GM12878 (cell line): ENCODE results near the gene KIF6. TPM values are rescaled to one million over a fixed set of nuclear protein-coding genes. Genes with fewer than 3 reads are reported as not detected.

Source experiments
- ATF7 ChIP-seq: fragments of 450-650 bp; IDR thresholded peaks from 2 replicates; pipeline ENCODE4 v1.6.1; 2016; ENCODE audit warnings: low read depth, mild to moderate bottlenecking
- BCL11A ChIP-seq: IDR thresholded peaks from 2 replicates; pipeline ENCODE4 v1.6.1; 2011; ENCODE audit warnings: low read depth, low read length
- CBX3 ChIP-seq: fragments of 200-600 bp; sonication (generic); IDR thresholded peaks from 2 replicates; pipeline ENCODE4 v1.6.1; 2016; ENCODE audit warnings: low read depth, borderline replicate concordance
- CHD1 ChIP-seq: IDR thresholded peaks from 2 replicates; pipeline ENCODE4 v1.6.1; 2012; ENCODE audit warnings: low read depth, low read length, improper control_type of control experiment
- CUX1 ChIP-seq: IDR thresholded peaks from 2 replicates; pipeline ENCODE4 v1.6.1; 2012; ENCODE audit warnings: improper control_type of control experiment, low read depth, low read length; ENCODE audit not compliant: insufficient replicate concordance
- DPF2 ChIP-seq: fragments of 450-650 bp; IDR thresholded peaks from 2 replicates; pipeline ENCODE4 v1.6.1; 2017; ENCODE audit warnings: mild to moderate bottlenecking
- MTA2 ChIP-seq: fragments of 450-650 bp; IDR thresholded peaks from 2 replicates; pipeline ENCODE4 v1.6.1; 2016; ENCODE audit warnings: low read depth, mild to moderate bottlenecking, moderate library complexity
- NR2C1 ChIP-seq: fragments of 450-650 bp; IDR thresholded peaks from 2 replicates; pipeline ENCODE4 v1.6.1; 2017; ENCODE audit warnings: antibody characterized with exemption, mild to moderate bottlenecking, moderate library complexity
- POLR2A ChIP-seq: IDR thresholded peaks from 2 replicates; pipeline ENCODE4 v1.6.1; 2011; ENCODE audit warnings: low read depth, mild to moderate bottlenecking, low read length
- TARDBP ChIP-seq: IDR thresholded peaks from 2 replicates; pipeline ENCODE4 v1.6.1; 2016; ENCODE audit warnings: borderline replicate concordance
- YBX1 ChIP-seq: fragments of 450-650 bp; IDR thresholded peaks from 2 replicates; pipeline ENCODE4 v1.6.1; 2016; ENCODE audit warnings: antibody characterized with exemption
- ZNF384 ChIP-seq: IDR thresholded peaks from 2 replicates; pipeline ENCODE4 v1.6.1; 2012; ENCODE audit warnings: low read depth, mild to moderate bottlenecking, low read length, improper control_type of control experiment, borderline replicate concordance
- ZSCAN29 ChIP-seq: fragments of 450-650 bp; IDR thresholded peaks from 2 replicates; pipeline ENCODE4 v1.6.1; 2017; ENCODE audit warnings: mild to moderate bottlenecking, moderate library complexity
- polyA plus RNA-seq, 11 experiments: library from polyadenylated mRNA; depleted of rRNA in 4 of 11; unstranded in 6 of 11; stranded (reverse) in 5 of 11; fragments of >200 nt; fragmentation: Nextera tagmentation in 4 of 11; fragmentation: Illumina TruSeq in 1 of 11; extraction: Ambion mirVana in 4 of 11; extraction: Trizol in 1 of 11; gene quantifications; 1 replicate in 1 of 11; 2 replicates in 10 of 11; pipeline versions ENCODE4 v1.2.1 to v1.2.3, GENCODE V29; 2011 to 2016; ENCODE audit warnings: inconsistent platforms in 2 of 11, missing spikeins in 2 of 11, low read depth in 1 of 11
- total RNA-seq, 4 experiments: library from RNA; depleted of rRNA in 3 of 4; stranded (reverse); fragments of >200 nt in 3 of 4; fragmentation: Illumina TruSeq in 1 of 4; extraction: Trizol in 1 of 4; gene quantifications; 2 replicates each; pipeline versions ENCODE4 v1.2.1 to v1.2.3, GENCODE V29; 2013 to 2021
- TF ChIP-seq, protein P1 (sequence below): fragments of 450-650 bp; IDR thresholded peaks from 2 replicates; pipeline ENCODE4 v1.6.1; 2016; ENCODE audit warnings: mild to moderate bottlenecking, moderate library complexity, borderline replicate concordance
- TF ChIP-seq, protein P2 (sequence below): fragments of 450-650 bp; formaldehyde crosslinking; IDR thresholded peaks from 2 replicates; pipeline ENCODE4 v1.5.0; 2022; ENCODE audit warnings: mild to moderate bottlenecking, missing genetic modification characterization
- TF ChIP-seq, protein P3 (sequence below): fragments of 150-350 bp; IDR thresholded peaks from 2 replicates; pipeline ENCODE4 v1.6.1; 2014; ENCODE audit warnings: mild to moderate bottlenecking, low read depth, low read length

The KIF6 gene
- total and polyA plus RNA-seq, 10 of the 15 experiments (the other 5 are each of a cell fraction or from before 2014, with no cell fraction given): 0.09 to 1.0 (median 0.28) TPM

DNA sequence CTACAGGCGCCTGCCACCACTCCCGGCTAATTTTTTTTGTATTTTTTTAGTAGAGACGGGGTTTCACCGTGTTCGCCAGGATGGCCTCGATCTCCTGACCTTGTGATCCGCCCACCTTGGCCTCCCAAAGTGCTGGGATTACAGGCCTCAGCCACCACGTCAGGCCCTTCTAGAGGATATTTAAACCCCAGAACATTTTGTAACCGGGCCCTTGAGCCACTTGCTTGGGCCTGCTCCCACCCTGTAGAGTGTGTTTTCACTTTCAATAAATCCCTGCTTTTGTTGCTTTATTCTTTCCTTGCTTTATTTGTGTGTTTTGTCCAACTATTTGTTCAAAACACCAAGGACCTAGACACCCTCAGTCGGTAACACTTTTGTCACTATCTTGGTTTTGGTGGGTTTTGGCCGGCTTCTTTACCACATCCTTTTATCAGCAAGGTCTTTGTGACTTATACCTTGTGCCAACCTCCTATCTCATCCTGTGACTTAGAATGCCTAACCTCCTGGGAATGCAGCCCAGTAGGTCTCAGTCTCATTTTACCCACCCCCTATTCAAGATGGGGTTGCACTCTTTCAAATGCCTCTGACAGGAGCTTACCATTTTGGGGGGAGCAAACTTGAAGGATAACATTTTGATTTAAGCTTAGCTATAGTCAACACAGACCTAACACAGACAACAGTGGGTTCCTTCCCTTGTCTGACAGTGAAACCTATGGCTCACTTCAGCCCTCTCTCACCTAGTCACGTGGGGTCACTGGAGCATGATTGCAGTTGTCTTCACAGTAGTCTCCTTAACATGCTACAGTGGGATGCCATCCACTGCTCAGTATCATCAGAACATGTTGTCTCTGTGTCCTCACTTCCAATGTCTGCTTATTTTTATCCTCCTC lies 27.9 kb upstream of the KIF6 start (continued):
- TF ChIP-seq, protein P1, sequence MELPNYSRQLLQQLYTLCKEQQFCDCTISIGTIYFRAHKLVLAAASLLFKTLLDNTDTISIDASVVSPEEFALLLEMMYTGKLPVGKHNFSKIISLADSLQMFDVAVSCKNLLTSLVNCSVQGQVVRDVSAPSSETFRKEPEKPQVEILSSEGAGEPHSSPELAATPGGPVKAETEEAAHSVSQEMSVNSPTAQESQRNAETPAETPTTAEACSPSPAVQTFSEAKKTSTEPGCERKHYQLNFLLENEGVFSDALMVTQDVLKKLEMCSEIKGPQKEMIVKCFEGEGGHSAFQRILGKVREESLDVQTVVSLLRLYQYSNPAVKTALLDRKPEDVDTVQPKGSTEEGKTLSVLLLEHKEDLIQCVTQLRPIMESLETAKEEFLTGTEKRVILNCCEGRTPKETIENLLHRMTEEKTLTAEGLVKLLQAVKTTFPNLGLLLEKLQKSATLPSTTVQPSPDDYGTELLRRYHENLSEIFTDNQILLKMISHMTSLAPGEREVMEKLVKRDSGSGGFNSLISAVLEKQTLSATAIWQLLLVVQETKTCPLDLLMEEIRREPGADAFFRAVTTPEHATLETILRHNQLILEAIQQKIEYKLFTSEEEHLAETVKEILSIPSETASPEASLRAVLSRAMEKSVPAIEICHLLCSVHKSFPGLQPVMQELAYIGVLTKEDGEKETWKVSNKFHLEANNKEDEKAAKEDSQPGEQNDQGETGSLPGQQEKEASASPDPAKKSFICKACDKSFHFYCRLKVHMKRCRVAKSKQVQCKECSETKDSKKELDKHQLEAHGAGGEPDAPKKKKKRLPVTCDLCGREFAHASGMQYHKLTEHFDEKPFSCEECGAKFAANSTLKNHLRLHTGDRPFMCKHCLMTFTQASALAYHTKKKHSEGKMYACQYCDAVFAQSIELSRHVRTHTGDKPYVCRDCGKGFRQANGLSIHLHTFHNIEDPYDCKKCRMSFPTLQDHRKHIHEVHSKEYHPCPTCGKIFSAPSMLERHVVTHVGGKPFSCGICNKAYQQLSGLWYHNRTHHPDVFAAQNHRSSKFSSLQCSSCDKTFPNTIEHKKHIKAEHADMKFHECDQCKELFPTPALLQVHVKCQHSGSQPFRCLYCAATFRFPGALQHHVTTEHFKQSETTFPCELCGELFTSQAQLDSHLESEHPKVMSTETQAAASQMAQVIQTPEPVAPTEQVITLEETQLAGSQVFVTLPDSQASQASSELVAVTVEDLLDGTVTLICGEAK: no peak
- TF ChIP-seq, protein P2, sequence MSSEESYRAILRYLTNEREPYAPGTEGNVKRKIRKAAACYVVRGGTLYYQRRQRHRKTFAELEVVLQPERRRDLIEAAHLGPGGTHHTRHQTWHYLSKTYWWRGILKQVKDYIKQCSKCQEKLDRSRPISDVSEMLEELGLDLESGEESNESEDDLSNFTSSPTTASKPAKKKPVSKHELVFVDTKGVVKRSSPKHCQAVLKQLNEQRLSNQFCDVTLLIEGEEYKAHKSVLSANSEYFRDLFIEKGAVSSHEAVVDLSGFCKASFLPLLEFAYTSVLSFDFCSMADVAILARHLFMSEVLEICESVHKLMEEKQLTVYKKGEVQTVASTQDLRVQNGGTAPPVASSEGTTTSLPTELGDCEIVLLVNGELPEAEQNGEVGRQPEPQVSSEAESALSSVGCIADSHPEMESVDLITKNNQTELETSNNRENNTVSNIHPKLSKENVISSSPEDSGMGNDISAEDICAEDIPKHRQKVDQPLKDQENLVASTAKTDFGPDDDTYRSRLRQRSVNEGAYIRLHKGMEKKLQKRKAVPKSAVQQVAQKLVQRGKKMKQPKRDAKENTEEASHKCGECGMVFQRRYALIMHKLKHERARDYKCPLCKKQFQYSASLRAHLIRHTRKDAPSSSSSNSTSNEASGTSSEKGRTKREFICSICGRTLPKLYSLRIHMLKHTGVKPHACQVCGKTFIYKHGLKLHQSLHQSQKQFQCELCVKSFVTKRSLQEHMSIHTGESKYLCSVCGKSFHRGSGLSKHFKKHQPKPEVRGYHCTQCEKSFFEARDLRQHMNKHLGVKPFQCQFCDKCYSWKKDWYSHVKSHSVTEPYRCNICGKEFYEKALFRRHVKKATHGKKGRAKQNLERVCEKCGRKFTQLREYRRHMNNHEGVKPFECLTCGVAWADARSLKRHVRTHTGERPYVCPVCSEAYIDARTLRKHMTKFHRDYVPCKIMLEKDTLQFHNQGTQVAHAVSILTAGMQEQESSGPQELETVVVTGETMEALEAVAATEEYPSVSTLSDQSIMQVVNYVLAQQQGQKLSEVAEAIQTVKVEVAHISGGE (CRISPR knock-in tag): no peak
- TF ChIP-seq MTA2: no peak
- TF ChIP-seq TARDBP: no peak
- TF ChIP-seq, protein P3, sequence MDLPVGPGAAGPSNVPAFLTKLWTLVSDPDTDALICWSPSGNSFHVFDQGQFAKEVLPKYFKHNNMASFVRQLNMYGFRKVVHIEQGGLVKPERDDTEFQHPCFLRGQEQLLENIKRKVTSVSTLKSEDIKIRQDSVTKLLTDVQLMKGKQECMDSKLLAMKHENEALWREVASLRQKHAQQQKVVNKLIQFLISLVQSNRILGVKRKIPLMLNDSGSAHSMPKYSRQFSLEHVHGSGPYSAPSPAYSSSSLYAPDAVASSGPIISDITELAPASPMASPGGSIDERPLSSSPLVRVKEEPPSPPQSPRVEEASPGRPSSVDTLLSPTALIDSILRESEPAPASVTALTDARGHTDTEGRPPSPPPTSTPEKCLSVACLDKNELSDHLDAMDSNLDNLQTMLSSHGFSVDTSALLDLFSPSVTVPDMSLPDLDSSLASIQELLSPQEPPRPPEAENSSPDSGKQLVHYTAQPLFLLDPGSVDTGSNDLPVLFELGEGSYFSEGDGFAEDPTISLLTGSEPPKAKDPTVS: no peak
- no peak for TF ChIP-seq BCL11A
- no peak for TF ChIP-seq NR2C1
- TF ChIP-seq ZNF384: no peak
- TF ChIP-seq ATF7: no peak
- peak; percentile 61; the same call in 1 of the 2 replicates for TF ChIP-seq ZSCAN29
- no peak for TF ChIP-seq CHD1
- TF ChIP-seq YBX1: no peak
- TF ChIP-seq CUX1: no peak
- no peak for TF ChIP-seq CBX3
- TF ChIP-seq POLR2A: no peak
- no peak for TF ChIP-seq DPF2
